Activated CD4-positive, alpha-beta T cell treated with anti-CD3 and anti-CD28 coated beads, Interleukin-2, amount 50 U/mL, for 4 hours (primary cell): ENCODE measurements around the gene IKZF1.
A peak's percentile ranks its signal among the peaks of the same experiment; 100 is the strongest.

Experiments
- DNase-seq, 2 experiments: peaks; one replicate each; pipeline ENCODE4 v3.0.0-alpha.2; 2020

Gene IKZF1

GRCh38 chr7:50304129-50304910, at the start of gene IKZF1:
TSS of gene IKZF1 (plus strand) at chr7:50304716. CDS start at chr7:50319062, 14,346 bp downstream.
- peak in 1 of 2 experiments; percentile 52 for DNase-seq

GRCh38 chr7:50261593-50261992, 42.9 kb upstream of the IKZF1 start:
- DNase-seq = no peak

DNA sequence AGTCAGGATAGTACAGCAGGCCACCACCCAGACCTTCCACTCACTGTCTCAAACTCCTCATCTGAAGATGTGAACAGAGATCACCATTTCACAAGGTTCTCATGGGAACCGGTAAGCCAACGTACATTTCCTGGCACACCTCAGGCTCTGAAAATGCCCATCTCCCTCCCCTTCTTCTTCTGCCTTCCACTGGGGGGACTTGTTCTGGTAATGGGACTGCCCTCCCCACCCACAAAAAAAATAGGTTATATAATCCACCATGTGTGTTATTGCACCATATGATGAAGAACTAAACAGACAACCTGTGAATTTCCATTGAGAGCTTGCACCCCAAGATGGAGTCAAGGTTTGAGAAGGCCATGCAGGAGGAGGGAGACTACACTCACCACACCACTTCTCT, 42.1 kb upstream of the IKZF1 start:
- DNase-seq = no peak

DNA sequence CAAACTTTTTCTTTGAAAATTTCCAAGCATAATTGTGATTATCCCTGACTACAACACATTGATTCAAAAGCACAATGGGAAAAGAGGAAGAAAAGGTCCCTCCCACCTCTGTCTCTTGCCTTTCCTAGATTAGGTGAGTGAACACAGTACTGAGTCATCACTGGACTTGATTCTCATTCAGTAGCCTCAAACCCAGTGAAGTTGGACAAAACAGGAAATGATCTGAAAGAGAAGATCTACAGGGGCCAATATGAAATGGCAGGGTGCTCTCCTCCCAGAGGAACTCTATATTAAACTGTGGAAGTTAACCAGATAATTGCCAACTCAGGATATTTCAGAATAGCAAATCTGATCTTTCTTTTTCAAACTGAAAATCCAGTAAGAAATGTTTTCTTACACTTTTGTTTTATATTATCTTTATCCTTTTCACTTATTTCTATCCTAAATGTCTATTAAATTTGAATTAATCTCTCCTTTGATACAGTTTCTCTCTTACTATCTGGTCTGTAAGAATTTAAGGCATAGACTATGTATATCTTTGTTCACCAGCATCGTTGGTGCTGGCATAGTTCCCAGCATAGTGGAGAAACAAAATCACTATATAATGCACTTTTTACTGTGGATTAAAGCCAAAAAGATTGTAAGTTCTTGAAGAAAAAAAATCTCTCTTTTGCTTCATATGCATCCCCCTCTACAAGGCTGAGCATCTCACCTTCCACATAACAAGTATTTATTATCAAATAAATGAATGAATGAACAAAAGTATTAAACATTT, 41.4 kb upstream of the IKZF1 start:
- DNase-seq = no peak

GRCh38 chr7:50264908-50265307, 39.6 kb upstream of the IKZF1 start:
- DNase-seq = peak in 1 of 2 experiments; percentile 35

DNA sequence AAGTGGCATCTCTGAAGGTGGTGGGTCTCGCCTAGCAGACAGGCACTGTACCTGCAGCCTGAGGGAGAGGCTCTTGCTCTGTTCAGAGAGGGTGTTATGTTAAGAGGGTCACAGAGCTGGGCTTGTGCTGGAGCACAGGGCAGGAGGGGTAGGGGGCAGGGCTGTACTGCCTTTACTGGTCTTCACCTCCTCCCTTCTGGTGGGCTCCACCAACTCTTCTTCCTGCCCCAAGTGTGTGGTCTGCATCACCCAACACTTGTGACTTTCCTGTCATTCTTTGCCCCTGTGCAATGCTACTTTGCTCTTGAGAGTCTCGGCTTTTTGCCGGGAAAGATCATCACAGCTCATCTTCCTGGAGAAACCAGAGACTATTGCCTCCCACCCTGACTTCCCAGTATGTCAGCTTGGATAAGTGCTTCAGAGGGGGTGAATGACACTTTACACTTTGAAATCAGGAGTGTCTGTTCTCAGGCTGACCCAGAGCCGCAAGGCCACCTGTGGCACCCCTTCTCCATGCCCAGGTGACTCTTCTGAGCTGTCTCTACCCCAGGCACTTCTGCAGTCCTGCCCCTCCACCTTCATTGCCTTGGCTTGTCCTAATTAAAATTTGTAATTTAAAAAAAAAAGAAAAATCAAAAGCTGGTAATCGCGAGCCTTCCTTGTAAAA, 38.4 kb upstream of the IKZF1 start:
- no peak for DNase-seq

DNA sequence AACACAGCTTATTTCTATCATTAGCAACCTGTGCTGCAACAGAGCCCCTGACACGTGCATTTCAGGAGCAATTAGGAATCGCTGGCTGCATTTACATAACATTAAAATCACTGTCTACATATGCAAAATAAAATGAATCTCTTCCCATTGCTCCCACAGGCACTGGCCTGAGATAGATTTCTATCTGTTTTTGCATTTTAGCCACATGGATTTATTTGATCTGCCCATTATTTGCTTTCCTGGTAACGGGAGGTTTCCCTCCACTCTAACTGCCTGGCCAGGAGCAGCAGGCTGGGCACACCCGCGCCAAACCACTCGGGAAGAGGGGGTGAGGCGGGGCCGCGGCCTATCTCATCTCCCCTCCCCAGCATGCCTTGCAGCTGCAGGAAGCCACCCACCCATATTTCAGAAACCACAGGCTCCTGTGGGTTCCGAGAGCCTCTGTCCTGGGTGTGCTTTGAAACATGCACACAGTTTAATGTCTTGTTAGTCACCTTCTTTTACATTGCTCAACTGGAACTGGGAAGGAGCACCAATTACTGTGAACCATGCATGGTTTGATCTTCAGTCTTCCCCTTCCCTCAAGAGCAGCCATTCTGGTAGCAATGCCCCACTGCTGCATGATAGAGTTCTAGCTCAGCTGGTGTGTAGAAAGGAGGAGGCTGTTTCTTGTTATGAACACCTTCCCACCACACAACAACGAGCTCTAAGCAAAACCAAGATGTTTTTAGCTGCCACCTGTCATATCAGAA, 37.7 kb upstream of the IKZF1 start:
- DNase-seq = peak; percentile 64 to 74

GRCh38 chr7:50267525-50268041, 36.9 kb upstream of the IKZF1 start:
- no peak for DNase-seq

DNA sequence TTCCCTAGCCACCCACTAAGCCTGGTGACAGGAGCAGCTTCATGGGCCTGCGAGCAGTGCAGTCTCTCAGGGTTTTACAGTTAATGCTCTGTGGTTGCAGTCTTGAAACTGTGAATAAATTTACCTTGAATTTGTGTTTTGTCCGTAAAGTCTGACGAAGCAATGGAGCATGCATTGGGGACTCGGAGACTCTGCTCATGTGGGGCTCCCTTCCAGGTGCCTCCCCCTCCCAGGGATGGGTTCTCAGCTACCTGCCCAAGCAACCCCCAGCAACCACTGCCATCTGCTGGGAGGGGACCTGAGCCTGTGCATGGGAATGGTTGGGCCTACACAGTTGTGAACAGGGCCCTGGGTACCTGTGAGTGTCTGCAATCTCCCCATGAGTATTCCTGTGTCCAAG, 36.3 kb upstream of the IKZF1 start:
- no peak for DNase-seq

GRCh38 chr7:50268990-50269389, 35.5 kb upstream of the IKZF1 start:
- DNase-seq = no peak

GRCh38 chr7:50270531-50271018, 33.9 kb upstream of the IKZF1 start:
- no peak for DNase-seq

DNA sequence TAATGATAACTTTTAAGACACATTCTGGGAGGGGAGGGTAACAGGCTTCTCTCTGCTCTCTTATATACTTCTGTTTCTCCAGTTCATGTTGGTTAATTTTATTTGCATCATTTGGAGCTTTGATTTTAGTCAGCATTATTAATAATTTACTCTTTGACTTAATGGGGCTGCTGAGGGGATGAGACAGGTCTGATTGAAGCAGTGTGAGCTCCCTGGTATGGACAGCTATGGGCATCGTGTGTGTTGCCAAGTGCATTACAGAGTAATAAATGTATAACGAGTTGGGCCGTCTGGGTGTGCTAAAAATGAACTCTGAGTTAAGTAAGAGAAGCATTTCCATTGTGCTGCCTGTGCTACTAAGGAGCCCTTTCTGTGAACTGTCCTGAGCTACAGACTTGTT, 31.7 kb upstream of the IKZF1 start:
- no peak for DNase-seq

- no peak for DNase-seq
These were observed 31.2 kb upstream of the IKZF1 start for GRCh38 chr7:50273301-50273700.

- no peak for DNase-seq
These were observed 30.6 kb upstream of the IKZF1 start for GRCh38 chr7:50273870-50274269.

DNA sequence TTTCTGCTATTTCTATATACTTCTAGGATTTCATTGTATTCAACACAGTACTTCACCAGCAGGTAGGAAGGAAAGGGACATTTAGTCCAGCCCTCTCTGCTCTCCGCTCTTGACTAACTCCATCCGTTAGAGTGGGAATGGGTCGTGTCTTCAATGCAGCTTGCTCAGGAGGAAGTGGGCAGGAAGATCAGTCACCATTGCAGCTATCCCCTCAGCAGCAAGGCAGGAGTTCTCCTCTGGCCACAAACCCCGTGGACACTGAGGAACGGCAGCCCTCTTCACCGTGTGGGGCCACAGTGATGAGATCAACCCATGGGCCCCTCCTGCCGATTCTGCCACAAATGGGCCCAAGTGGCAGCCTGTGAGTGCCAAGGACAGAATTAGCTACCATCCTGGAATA, 30.2 kb upstream of the IKZF1 start:
- no peak for DNase-seq

DNA sequence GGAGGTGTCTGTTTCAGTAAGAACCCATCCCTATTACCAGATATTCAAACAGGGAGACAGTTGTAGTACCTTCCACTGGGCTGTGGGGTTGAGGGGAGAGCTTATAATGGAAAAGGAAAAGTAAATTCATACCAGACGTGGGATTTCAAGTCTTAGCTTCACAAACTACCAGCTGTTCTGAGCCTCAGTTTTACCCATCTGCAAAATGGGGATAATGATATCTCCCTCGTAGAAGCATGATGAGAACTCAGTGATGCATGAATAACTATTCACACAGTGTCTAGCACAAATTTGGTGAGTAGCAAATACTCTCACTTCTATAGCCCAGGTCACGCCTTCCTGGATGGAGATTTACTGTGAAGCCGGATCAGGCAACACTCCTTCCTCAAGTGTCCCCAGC, 29.1 kb upstream of the IKZF1 start:
- no peak for DNase-seq

GRCh38 chr7:50276483-50276882, 28.0 kb upstream of the IKZF1 start:
- no peak for DNase-seq

GRCh38 chr7:50278120-50278519, 26.4 kb upstream of the IKZF1 start:
- DNase-seq = no peak

DNA sequence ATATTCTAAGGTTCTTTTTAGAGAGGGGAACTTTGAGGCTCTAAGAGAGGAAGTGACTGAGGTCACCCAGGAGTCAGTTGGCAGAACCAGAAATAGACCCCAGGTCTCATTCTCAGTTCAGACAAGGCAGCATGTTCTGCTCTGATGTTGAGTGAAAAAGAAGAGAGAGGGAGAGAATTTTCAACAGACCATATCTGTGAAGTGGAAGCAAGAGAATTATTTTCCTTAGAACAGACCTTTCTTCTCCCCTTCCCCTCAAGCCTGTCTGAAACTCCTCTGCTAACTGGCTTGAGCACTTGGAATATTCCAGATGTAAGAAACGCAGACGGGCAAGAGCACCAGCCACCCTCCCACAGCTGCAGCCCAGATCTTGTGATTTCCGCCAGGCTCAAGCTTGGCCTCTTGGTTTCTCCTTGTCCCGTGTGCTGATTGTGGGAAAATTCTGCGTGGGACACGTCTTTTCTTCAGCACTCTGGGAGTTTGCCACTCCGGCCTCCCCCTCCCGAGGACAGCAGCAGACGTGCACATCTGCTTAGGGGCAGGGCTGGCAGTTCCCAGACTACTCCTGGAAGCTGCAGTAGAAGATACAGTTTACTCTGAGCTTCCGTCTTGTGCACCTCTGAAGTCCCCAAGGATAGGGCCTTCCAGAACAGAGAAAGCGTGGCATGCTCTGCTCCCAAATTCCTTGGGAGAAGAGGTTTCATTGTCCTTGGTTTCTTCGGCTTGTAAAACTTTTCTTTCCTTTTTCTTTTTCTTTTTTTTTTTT, 22.7 kb upstream of the IKZF1 start:
- no peak for DNase-seq

- DNase-seq = no peak
These were observed 21.5 kb upstream of the IKZF1 start for GRCh38 chr7:50282813-50283605.

- no peak for DNase-seq
These were observed 20.8 kb upstream of the IKZF1 start for GRCh38 chr7:50283731-50284130.
